OCI-LY7 (cell line): ENCODE measurements around the gene ARFGEF3. TPM values are rescaled to one million over a fixed set of nuclear protein-coding genes. Genes with fewer than 3 reads are reported as not detected.

Experiments used
- BruUV-seq: library from RNA; stranded (reverse); fragments of 400-500 nt; replicated peaks from 2 replicates; lab custom pipeline; 2021; lab: Mats Ljungman, UMichigan
- CTCF ChIA-PET: fragments of 300-600 bp; sonication (Branson Sonifier 250); formaldehyde crosslinking; loops from one replicate; lab custom pipeline; 2022; ENCODE audit warnings: antibody characterized with exemption; ENCODE audit not compliant: unreplicated experiment; lab: Charles Lee
- POLR2A ChIA-PET: fragments of 300-600 bp; sonication (Branson Sonifier 250); formaldehyde crosslinking; loops from one replicate; lab custom pipeline; 2022; ENCODE audit warnings: antibody characterized with exemption; lab: Charles Lee
- DNase-seq: peaks from one replicate; pipeline ENCODE4 v3.0.0-alpha.2; 2015; ENCODE audit warnings: low spot score
- H2AFZ ChIP-seq: fragments of 200-600 bp; sonication (generic), shearing (Covaris generic); 2 replicates; pipeline ENCODE4 v1.6.1; 2014; ENCODE audit warnings: mild to moderate bottlenecking, antibody characterized with exemption, low read length, moderate library complexity
- H3K27ac ChIP-seq: fragments of 200-600 bp; sonication (generic); 2 replicates; pipeline ENCODE4 v1.5.1; 2014; ENCODE audit warnings: mixed run types, low read depth, mild to moderate bottlenecking, moderate library complexity, low read length, inconsistent platforms; ENCODE audit not compliant: poor library complexity, severe bottlenecking
- H3K36me3 ChIP-seq: fragments of 200-600 bp; sonication (generic); 2 replicates; pipeline ENCODE4 v1.6.1; 2014; ENCODE audit warnings: mild to moderate bottlenecking, antibody characterized with exemption, low read length, moderate library complexity, mixed read lengths; ENCODE audit not compliant: insufficient read depth
- H3K4me1 ChIP-seq: fragments of 200-600 bp; sonication (generic); 2 replicates; pipeline ENCODE4 v1.5.1; 2014; ENCODE audit warnings: mild to moderate bottlenecking, low read length; ENCODE audit not compliant: insufficient read depth, poor library complexity, severe bottlenecking
- H3K4me2 ChIP-seq: fragments of 200-600 bp; sonication (generic); 2 replicates; pipeline ENCODE4 v1.6.1; 2014; ENCODE audit warnings: mild to moderate bottlenecking, low read length
- H3K4me3 ChIP-seq: fragments of 200-600 bp; sonication (generic); 2 replicates; pipeline ENCODE4 v1.5.1; 2014; ENCODE audit warnings: mild to moderate bottlenecking, low read depth, low read length; ENCODE audit not compliant: poor library complexity, severe bottlenecking
- H3K79me2 ChIP-seq: fragments of 200-600 bp; sonication (generic); 2 replicates; pipeline ENCODE4 v1.6.1; 2016; ENCODE audit warnings: low read depth, mild to moderate bottlenecking, low read length, moderate library complexity, mixed read lengths; ENCODE audit not compliant: insufficient read depth
- H3K9me2 ChIP-seq: fragments of 200-600 bp; sonication (generic); 2 replicates; pipeline ENCODE4 v1.6.1; 2016; ENCODE audit warnings: mild to moderate bottlenecking, low read length, mixed read lengths; ENCODE audit not compliant: insufficient read depth
- H3K9me3 ChIP-seq: fragments of 200-600 bp; sonication (generic); 2 replicates; pipeline ENCODE4 v1.6.1; 2014; ENCODE audit warnings: mild to moderate bottlenecking, mixed run types, low read length, mixed read lengths
- H4K20me1 ChIP-seq: fragments of 200-600 bp; sonication (generic); 2 replicates; pipeline ENCODE4 v1.6.1; 2014; ENCODE audit warnings: mild to moderate bottlenecking, antibody characterized with exemption, low read length, moderate library complexity, mixed read lengths; ENCODE audit not compliant: insufficient read depth
- EZH2phosphoT487 ChIP-seq: fragments of 200-600 bp; sonication (generic); IDR thresholded peaks from 2 replicates; pipeline ENCODE4 v1.6.1; 2018; ENCODE audit warnings: low read depth, borderline replicate concordance, mild to moderate bottlenecking, mixed run types, antibody characterized with exemption, low read length, moderate library complexity, mixed read lengths
- intact Hi-C: fragments of 100-400 bp; cut with micrococcal nuclease; formaldehyde crosslinking; loops from one replicate; pipeline ENCODE4 v1.10.0; 2022; ENCODE audit not compliant: unreplicated experiment
- total RNA-seq, 2 experiments: library from RNA; depleted of rRNA in 1 of 2; stranded (reverse); fragments of >200 nt in 1 of 2; shearing (Covaris generic) in 1 of 2; gene quantifications; 2 replicates each; pipeline ENCODE4 v1.2.3, GENCODE V29; 2014 to 2022
- TF ChIP-seq, protein P1 (sequence below): fragments of 200-600 bp; sonication (generic); conservative IDR thresholded peaks from 2 replicates; pipeline ENCODE4 v1.5.1; 2014; ENCODE audit warnings: mild to moderate bottlenecking, antibody characterized with exemption, low read length, moderate library complexity, mixed read lengths

ARFGEF3 gene
- total RNA-seq, 2 experiments from 2014 or later, result not detected

GRCh38 chr6:138374230-138374629 lies 212.5 kb downstream of the ARFGEF3 start:
- H3K4me2 ChIP-seq, result no peak overlapping the region
- no peaks in the 10 kb centered on the region for H3K4me1 ChIP-seq
- no TSS peak for BruUV-seq
- no peaks in the 10 kb centered on the region for H3K79me2 ChIP-seq
- no peak overlapping the region for H3K4me3 ChIP-seq
- no peaks in the 10 kb centered on the region for H3K9me3 ChIP-seq
- H3K9me2 ChIP-seq, result no peaks in the 10 kb centered on the region
- no peak for DNase-seq
- no peak overlapping the region for H2AFZ ChIP-seq
- ChIA-PET CTCF (no interaction called here), POLR2A (interaction anchor here (0.6 to 1.3 kb wide), 5 partner anchors 19 to 682 kb away, joined by 3 to 4 read pairs (median 3); partner anchors contain the start of gene HEBP2)
- TF ChIP-seq EZH2phosphoT487, result no peak
- TF ChIP-seq, protein P1, sequence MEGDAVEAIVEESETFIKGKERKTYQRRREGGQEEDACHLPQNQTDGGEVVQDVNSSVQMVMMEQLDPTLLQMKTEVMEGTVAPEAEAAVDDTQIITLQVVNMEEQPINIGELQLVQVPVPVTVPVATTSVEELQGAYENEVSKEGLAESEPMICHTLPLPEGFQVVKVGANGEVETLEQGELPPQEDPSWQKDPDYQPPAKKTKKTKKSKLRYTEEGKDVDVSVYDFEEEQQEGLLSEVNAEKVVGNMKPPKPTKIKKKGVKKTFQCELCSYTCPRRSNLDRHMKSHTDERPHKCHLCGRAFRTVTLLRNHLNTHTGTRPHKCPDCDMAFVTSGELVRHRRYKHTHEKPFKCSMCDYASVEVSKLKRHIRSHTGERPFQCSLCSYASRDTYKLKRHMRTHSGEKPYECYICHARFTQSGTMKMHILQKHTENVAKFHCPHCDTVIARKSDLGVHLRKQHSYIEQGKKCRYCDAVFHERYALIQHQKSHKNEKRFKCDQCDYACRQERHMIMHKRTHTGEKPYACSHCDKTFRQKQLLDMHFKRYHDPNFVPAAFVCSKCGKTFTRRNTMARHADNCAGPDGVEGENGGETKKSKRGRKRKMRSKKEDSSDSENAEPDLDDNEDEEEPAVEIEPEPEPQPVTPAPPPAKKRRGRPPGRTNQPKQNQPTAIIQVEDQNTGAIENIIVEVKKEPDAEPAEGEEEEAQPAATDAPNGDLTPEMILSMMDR, result no peak
- H3K36me3 ChIP-seq, result no peaks in the 10 kb centered on the region
- intact Hi-C loops, result no loop called here
- no peak overlapping the region for H3K27ac ChIP-seq
- H4K20me1 ChIP-seq, result no peaks in the 10 kb centered on the region

- Histone ChIP-seq H3K9me3 (no peaks in the 10 kb centered on the region), H2AFZ (no peak overlapping the region), H3K36me3 (no peaks in the 10 kb centered on the region), H3K4me2 (no peak overlapping the region), H3K9me2 (no peaks in the 10 kb centered on the region), H3K4me1 (no peaks in the 10 kb centered on the region), H3K79me2 (no peaks in the 10 kb centered on the region), H3K4me3 (no peak overlapping the region), H4K20me1 (no peaks in the 10 kb centered on the region), H3K27ac (no peak overlapping the region)
- no TSS peak for BruUV-seq
- TF ChIP-seq, protein P1, result no peak
- TF ChIP-seq EZH2phosphoT487, result no peak
- intact Hi-C loops, result no loop called here
- ChIA-PET POLR2A (interaction anchor here (1.1 kb wide), 1 partner anchor 19 kb away, joined by 3 read pairs; no protein-coding TSS in a partner anchor), CTCF (no interaction called here)
- DNase-seq, result no peak
Observed at GRCh38 chr6:138374815-138375214, 213.1 kb downstream of the ARFGEF3 start.

DNA sequence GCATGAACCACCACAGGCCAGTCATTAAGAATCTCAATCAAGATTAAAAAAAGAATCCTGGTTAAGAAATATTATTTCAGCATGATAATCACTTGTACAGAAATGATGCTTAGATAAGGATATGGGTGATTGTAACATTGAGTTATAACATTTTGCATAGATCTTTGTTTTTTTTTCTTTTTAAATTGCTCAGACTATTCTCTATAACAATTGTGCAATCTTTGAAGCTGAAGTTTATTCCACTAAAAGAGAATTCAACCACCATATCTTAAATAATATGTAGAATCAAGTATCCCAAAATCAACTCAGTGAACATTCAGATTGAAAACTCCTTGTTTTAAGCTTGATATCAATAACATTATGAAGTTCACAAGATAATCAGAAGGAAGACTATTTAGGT lies 215.3 kb downstream of the ARFGEF3 start:
- H2AFZ ChIP-seq, result no peak overlapping the region
- TF ChIP-seq EZH2phosphoT487, result no peak
- TF ChIP-seq, protein P1, result no peak
- H3K36me3 ChIP-seq, result no peaks in the 10 kb centered on the region
- H3K79me2 ChIP-seq, result no peaks in the 10 kb centered on the region
- ChIA-PET POLR2A (interaction anchor here (1.0 kb wide), 1 partner anchor 38 kb away, joined by 3 read pairs; no protein-coding TSS in a partner anchor), CTCF (no interaction called here)
- no peaks in the 10 kb centered on the region for H3K9me3 ChIP-seq
- no peaks in the 10 kb centered on the region for H3K4me1 ChIP-seq
- H4K20me1 ChIP-seq, result no peaks in the 10 kb centered on the region
- no peak overlapping the region for H3K4me3 ChIP-seq
- intact Hi-C loops, result no loop called here
- DNase-seq, result no peak
- H3K4me2 ChIP-seq, result no peak overlapping the region
- BruUV-seq, result no TSS peak
- H3K27ac ChIP-seq, result no peak overlapping the region
- no peaks in the 10 kb centered on the region for H3K9me2 ChIP-seq
